OCI-LY7 (cell line): ENCODE results near the gene WDR35.

Experiments used
- CTCF ChIP-seq: fragments of 200-600 bp; sonication (generic); conservative IDR thresholded peaks from 2 replicates; pipeline ENCODE4 v1.5.1; 2014; ENCODE audit warnings: mild to moderate bottlenecking, antibody characterized with exemption, low read length, moderate library complexity, mixed read lengths
- EZH2phosphoT487 ChIP-seq: fragments of 200-600 bp; sonication (generic); IDR thresholded peaks from 2 replicates; pipeline ENCODE4 v1.6.1; 2018; ENCODE audit warnings: low read depth, borderline replicate concordance, mild to moderate bottlenecking, mixed run types, antibody characterized with exemption, low read length, moderate library complexity, mixed read lengths

GRCh38 chr2:20018601-20019152 lies 28.8 kb upstream of the WDR35 start:
- no peak for TF ChIP-seq EZH2phosphoT487
- no peak for TF ChIP-seq CTCF
